HepG2 (cell line): Measurements from ENCODE around the gene MSMO1. TPM values are rescaled to one million over a fixed set of nuclear protein-coding genes. Genes with fewer than 3 reads are reported as not detected.

ENCODE experiments used
- ATAC-seq: fragments of 200-7000 bp; cut with Tn5 transposase; 3 replicates; pipeline ENCODE4 v1.9.1; 2020; ENCODE audit warnings: mild to moderate bottlenecking, moderate library complexity
- BruUV-seq: library from RNA; stranded (reverse); fragments of 400-500 nt; replicated peaks from 2 replicates; lab custom pipeline; 2021; lab: Mats Ljungman, UMichigan
- CTCF ChIA-PET: fragments of 300-600 bp; formaldehyde crosslinking; extraction: SDS; loops from one replicate; lab custom pipeline; 2021; ENCODE audit warnings: low total read pairs, inconsistent platforms, low intra/inter-chr PET ratio; lab: Yijun Ruan, JAX
- POLR2A ChIA-PET: fragments of 350-600 bp; sonication (Branson Sonifier 250); formaldehyde crosslinking; loops from one replicate; lab custom pipeline; 2020; ENCODE audit warnings: antibody characterized with exemption, inconsistent platforms; lab: Yijun Ruan, JAX
- DNase-seq: peaks from one replicate; pipeline ENCODE4 v3.0.0-alpha.2; 2015; ENCODE audit warnings: low spot score
- FAIRE-seq: peaks from 3 replicates; lab custom pipeline; 2011; peaks lifted over from hg19 to GRCh38; lab: Jason Lieb, UNC
- H2AFZ ChIP-seq: one replicate; pipeline ENCODE4 v1.6.1; 2011; ENCODE audit warnings: low read length, inconsistent platforms
- H3K27ac ChIP-seq: fragments of 300-600 bp; 3 replicates; pipeline ENCODE4 v1.8.0; 2011; ENCODE audit warnings: mixed run types, mild to moderate bottlenecking, mixed read lengths, low read length, inconsistent platforms; ENCODE audit not compliant: insufficient read depth; ENCODE audit errors: extremely low read length
- H3K27me3 ChIP-seq, 2 experiments: fragments of 200-600 bp in 1 of 2; 2 replicates in 1 of 2; 3 replicates in 1 of 2; pipeline versions ENCODE4 v1.6.0 to v1.8.0; 2011; ENCODE audit warnings: low read length in 2 of 2, mild to moderate bottlenecking in 2 of 2, moderate library complexity in 2 of 2, inconsistent platforms in 1 of 2; ENCODE audit not compliant: insufficient read depth in 2 of 2, control insufficient read depth in 1 of 2
- H3K36me3 ChIP-seq, 2 experiments: fragments of 200-600 bp in 1 of 2; replicated peaks in 1 of 2; 2 replicates in 1 of 2; 3 replicates in 1 of 2; pipeline versions ENCODE4 v1.5.1 to v1.8.0; 2011; ENCODE audit warnings: low read length in 2 of 2, inconsistent platforms in 1 of 2; ENCODE audit not compliant: insufficient read depth in 2 of 2, control insufficient read depth in 1 of 2
- H3K4me1 ChIP-seq: 2 replicates; pipeline ENCODE4 v1.5.1; 2012; ENCODE audit warnings: low read length, inconsistent platforms; ENCODE audit not compliant: insufficient read depth
- H3K4me2 ChIP-seq: 2 replicates; pipeline ENCODE4 v1.6.0; 2011; ENCODE audit warnings: low read depth, low read length, inconsistent platforms
- H3K4me3 ChIP-seq, 3 experiments: fragments of 200-600 bp in 1 of 3; sonication (generic), shearing (Covaris generic) in 1 of 3; replicated peaks in 1 of 3; 2 replicates each; pipeline ENCODE4 v1.5.1; 2011 to 2016; ENCODE audit warnings: low read length in 3 of 3, inconsistent platforms in 2 of 3, low read depth in 2 of 3, mild to moderate bottlenecking in 2 of 3, control low read depth in 1 of 3, mixed read lengths in 1 of 3; ENCODE audit not compliant: insufficient read depth in 1 of 3
- H3K79me2 ChIP-seq: one replicate; pipeline ENCODE4 v1.6.1; 2011; ENCODE audit warnings: low read length, inconsistent platforms; ENCODE audit not compliant: insufficient read depth
- H3K9ac ChIP-seq: 2 replicates; pipeline ENCODE4 v1.6.0; 2011; ENCODE audit warnings: mild to moderate bottlenecking, low read depth, low read length, inconsistent platforms; ENCODE audit not compliant: insufficient read depth
- H3K9me3 ChIP-seq: 2 replicates; pipeline ENCODE4 v1.5.1; 2012; ENCODE audit warnings: mild to moderate bottlenecking, low read length
- H4K20me1 ChIP-seq: 2 replicates; pipeline ENCODE4 v1.6.0; 2011; ENCODE audit warnings: inconsistent platforms, mild to moderate bottlenecking, low read length, moderate library complexity; ENCODE audit not compliant: insufficient read depth
- ATF7 ChIP-seq, 2 experiments: fragments of 450-650 bp in 1 of 2; sonication (generic) in 1 of 2; formaldehyde crosslinking in 1 of 2; IDR thresholded peaks; 2 replicates each; pipeline versions ENCODE4 v1.4.0 to v1.6.1; 2016 to 2020; ENCODE audit warnings: antibody characterized with exemption in 1 of 2, mild to moderate bottlenecking in 1 of 2, missing genetic modification reagents in 1 of 2
- BCL6 ChIP-seq: IDR thresholded peaks from 2 replicates; pipeline ENCODE4 v1.6.1; 2016; ENCODE audit warnings: missing genetic modification reagents, missing compliant biosample characterization
- CCDC6 ChIP-seq: sonication (generic); formaldehyde crosslinking; IDR thresholded peaks from 2 replicates; pipeline ENCODE4 v1.8.1; 2022; ENCODE audit warnings: mild to moderate bottlenecking, missing genetic modification reagents, moderate library complexity
- CREM ChIP-seq, 2 experiments: sonication (generic) in 1 of 2; formaldehyde crosslinking in 1 of 2; IDR thresholded peaks; 2 replicates each; pipeline versions ENCODE4 v1.4.0 to v1.6.1; 2016 to 2020; ENCODE audit warnings: antibody characterized with exemption in 1 of 2, mild to moderate bottlenecking in 1 of 2, missing genetic modification reagents in 1 of 2
- EEA1 ChIP-seq: sonication (generic); formaldehyde crosslinking; IDR thresholded peaks from 2 replicates; pipeline ENCODE4 v1.5.1; 2020; ENCODE audit warnings: mild to moderate bottlenecking, missing genetic modification reagents, borderline replicate concordance
- EP300 ChIP-seq, 3 experiments: sonication (generic) in 1 of 3; formaldehyde crosslinking in 1 of 3; IDR thresholded peaks; 2 replicates each; pipeline versions ENCODE4 v1.5.1 to v1.6.1; 2011 to 2020; ENCODE audit warnings: low read depth in 2 of 3, low read length in 2 of 3, borderline replicate concordance in 1 of 3, improper control_type of control experiment in 1 of 3, mild to moderate bottlenecking in 1 of 3, missing genetic modification reagents in 1 of 3, moderate library complexity in 1 of 3
- FLYWCH1 ChIP-seq: sonication (generic); formaldehyde crosslinking; IDR thresholded peaks from 2 replicates; pipeline ENCODE4 v1.8.1; 2023; ENCODE audit warnings: mild to moderate bottlenecking, missing genetic modification reagents
- HNF4G ChIP-seq, 2 experiments: sonication (generic) in 1 of 2; formaldehyde crosslinking in 1 of 2; IDR thresholded peaks; 2 replicates each; pipeline versions ENCODE4 v1.4.0 to v1.6.1; 2011 to 2020; ENCODE audit warnings: borderline replicate concordance in 2 of 2, low read depth in 2 of 2, mild to moderate bottlenecking in 2 of 2, low read length in 1 of 2, missing genetic modification reagents in 1 of 2, moderate library complexity in 1 of 2
- HOXA5 ChIP-seq: sonication (generic); formaldehyde crosslinking; IDR thresholded peaks from 2 replicates; pipeline ENCODE4 v1.4.0; 2020; ENCODE audit warnings: missing genetic modification reagents
- NCOA2 ChIP-seq: sonication (generic); formaldehyde crosslinking; IDR thresholded peaks from 2 replicates; pipeline ENCODE4 v1.8.0; 2022; ENCODE audit warnings: inconsistent platforms
- NFKBIZ ChIP-seq: IDR thresholded peaks from 2 replicates; pipeline ENCODE4 v1.6.1; 2018; ENCODE audit warnings: missing genetic modification reagents, missing compliant biosample characterization
- NR2F1 ChIP-seq, 2 experiments: fragments of 450-650 bp in 1 of 2; formaldehyde crosslinking in 1 of 2; IDR thresholded peaks; 2 replicates each; pipeline versions ENCODE4 v1.5.0 to v1.6.1; 2016 to 2020; ENCODE audit warnings: mild to moderate bottlenecking in 1 of 2, missing compliant biosample characterization in 1 of 2, missing genetic modification reagents in 1 of 2, moderate library complexity in 1 of 2
- NR2F2 ChIP-seq: IDR thresholded peaks from 2 replicates; pipeline ENCODE4 v1.6.1; 2012; ENCODE audit warnings: low read depth, inconsistent platforms, borderline replicate concordance
- NR2F6 ChIP-seq, 2 experiments: IDR thresholded peaks; 2 replicates each; pipeline ENCODE4 v1.6.1; 2016; ENCODE audit warnings: antibody characterized with exemption in 1 of 2, mild to moderate bottlenecking in 1 of 2
- PITX1 ChIP-seq: sonication (generic); formaldehyde crosslinking; IDR thresholded peaks from 2 replicates; pipeline ENCODE4 v1.5.1; 2020; ENCODE audit warnings: mild to moderate bottlenecking, missing genetic modification reagents
- PLRG1 ChIP-seq: fragments of 450-650 bp; conservative IDR thresholded peaks from 2 replicates; pipeline ENCODE4 v1.6.1; 2016
- RARA ChIP-seq: IDR thresholded peaks from 2 replicates; pipeline ENCODE4 v1.6.1; 2016; ENCODE audit warnings: missing genetic modification reagents, missing compliant biosample characterization
- RXRB ChIP-seq: IDR thresholded peaks from 2 replicates; pipeline ENCODE4 v1.6.1; 2016; ENCODE audit warnings: borderline replicate concordance, missing genetic modification reagents, missing compliant biosample characterization
- SALL1 ChIP-seq: sonication (generic); formaldehyde crosslinking; IDR thresholded peaks from 2 replicates; pipeline ENCODE4 v1.8.0; 2022; ENCODE audit warnings: mild to moderate bottlenecking, missing genetic modification reagents
- SOX13 ChIP-seq, 3 experiments: fragments of 450-650 bp in 1 of 3; sonication (generic) in 1 of 3; formaldehyde crosslinking in 1 of 3; IDR thresholded peaks in 2 of 3; conservative IDR thresholded peaks in 1 of 3; 2 replicates each; pipeline versions ENCODE4 v1.5.0 to v1.6.1; 2016 to 2020; ENCODE audit warnings: antibody characterized with exemption in 1 of 3, mild to moderate bottlenecking in 1 of 3, missing compliant biosample characterization in 1 of 3, missing genetic modification reagents in 1 of 3, moderate library complexity in 1 of 3
- SOX5 ChIP-seq: IDR thresholded peaks from 2 replicates; pipeline ENCODE4 v1.6.1; 2016; ENCODE audit warnings: borderline replicate concordance
- TCF7 ChIP-seq: sonication (generic); IDR thresholded peaks from 2 replicates; pipeline ENCODE4 v1.6.1; 2016; ENCODE audit warnings: antibody characterized with exemption, low read depth
- ZNF883 ChIP-seq: sonication (generic); formaldehyde crosslinking; IDR thresholded peaks from 2 replicates; pipeline ENCODE4 v1.5.1; 2020; ENCODE audit warnings: mild to moderate bottlenecking, missing genetic modification reagents; ENCODE audit errors: not compliant biosample characterization
- WGBS: methylation state at CpG from one replicate; pipeline ENCODE4 v1.1.6; 2017; ENCODE audit warnings: low lambda C conversion rate; 5-methylcytosine and 5-hydroxymethylcytosine counted together
- in situ Hi-C: cut with HindIII; loops from 2 replicates; pipeline ENCODE4 v1.10.0; 2017; ENCODE audit warnings: low pct_unique_long_range_greater_than_20kb; ENCODE audit not compliant: extremely low pct_ligation_motif_present
- intact Hi-C: fragments of 100-400 bp; cut with micrococcal nuclease; formaldehyde crosslinking; loops from one replicate; pipeline ENCODE4 v1.10.0; 2022; ENCODE audit not compliant: unreplicated experiment
- polyA plus RNA-seq, 8 experiments: library from polyadenylated mRNA; depleted of rRNA in 3 of 8; stranded (reverse) in 7 of 8; unstranded in 1 of 8; fragments of >200 nt; fragmentation: Illumina TruSeq in 4 of 8; extraction: Trizol in 4 of 8; gene quantifications; 2 replicates each; pipeline versions ENCODE4 v1.2.1 to v1.2.3, GENCODE V29; 2011 to 2016; ENCODE audit warnings: low read depth in 4 of 8, missing spikeins in 1 of 8, mixed read lengths in 1 of 8; ENCODE audit not compliant: insufficient read depth in 1 of 8
- total RNA-seq, 5 experiments: library from RNA; depleted of rRNA; stranded (reverse); fragments of >200 nt; fragmentation: Illumina TruSeq; extraction: Trizol; gene quantifications; 2 replicates each; pipeline ENCODE4 v1.2.3, GENCODE V29; 2016; ENCODE audit warnings: low read depth in 1 of 5

Gene MSMO1
- total and polyA plus RNA-seq, 2 of the 13 experiments (the other 11 are each of a cell fraction or from before 2014, with no cell fraction given), result 98.1 to 216 TPM

GRCh38 chr4:165380805-165381204 is 53.3 kb downstream of the MSMO1 start (continued):
- TF ChIP-seq ZNF883 (CRISPR knock-in tag), result no peak
- TF ChIP-seq HNF4G (IDR thresholded peaks at IDR 0.05; ENCODE audit: borderline replicate concordance, low read depth, low read length), result no peak
- no peak for TF ChIP-seq HNF4G (CRISPR knock-in tag; IDR thresholded peaks at IDR 0.05; ENCODE audit: borderline replicate concordance, low read depth)

- POLR2A ChIA-PET, result interaction anchor here (1.5 kb wide), 1 partner anchor 31 kb away, joined by 4 read pairs; no protein-coding TSS in a partner anchor
- Histone ChIP-seq H3K9ac (no peak overlapping the region; the same call in 1 of the 2 replicates), H3K27ac (no peak overlapping the region), H2AFZ (no peak overlapping the region), H3K4me3 (peak overlapping the region; percentile 25 to 91 (median 85); a peak in 3 of 6 replicates), H3K4me2 (peak overlapping the region; percentile 78), H4K20me1 (peaks cover 3% of the 10 kb centered on the region; the same call in 1 of the 2 replicates), H3K9me3 (no peaks in the 10 kb centered on the region), H3K36me3 (no peaks in the 10 kb centered on the region; a peak in 2 of 5 replicates), H3K27me3 (no peaks in the 10 kb centered on the region; a peak in 1 of 5 replicates), H3K4me1 (peaks cover 68% of the 10 kb centered on the region), H3K79me2 (peaks cover 78% of the 10 kb centered on the region)
- BruUV-seq, result no TSS peak
- in situ Hi-C loops, result no loop called here
- intact Hi-C loops, result no loop called here
- CTCF ChIA-PET, result no interaction called here
- no peak for DNase-seq
- FAIRE-seq, result no peak
- WGBS, result 52% methylated on average over 3 of the region's 3 CpGs
- no peak for ATAC-seq
- no peak for TF ChIP-seq FLYWCH1 (CRISPR knock-in tag)
- peak; percentile 91 for TF ChIP-seq SOX13 (IDR thresholded peaks at IDR 0.05)
- peak in 1 of 2 experiments; percentile 98; a peak in 2 of 4 replicates for TF ChIP-seq SOX13 (CRISPR knock-in tag; conservative IDR thresholded peaks at IDR 0.05 in 1 of 2, IDR thresholded peaks at IDR 0.05 in 1 of 2)
- TF ChIP-seq ATF7 (IDR thresholded peaks at IDR 0.05), result no peak
- TF ChIP-seq ATF7 (CRISPR knock-in tag; IDR thresholded peaks at IDR 0.05), result no peak
- TF ChIP-seq RXRB (CRISPR knock-in tag), result peak; percentile 32; the same call in 1 of the 2 replicates
- peak; percentile 92 for TF ChIP-seq NR2F2
- TF ChIP-seq EP300 (IDR thresholded peaks at IDR 0.05; ENCODE audit: low read depth in 2 of 2, low read length in 2 of 2), result peak in 1 of 2 experiments; percentile 45; a peak in 1 of 4 replicates
- TF ChIP-seq EP300 (CRISPR knock-in tag; IDR thresholded peaks at IDR 0.05; ENCODE audit: borderline replicate concordance), result no peak
- TF ChIP-seq EEA1, result no peak
- TF ChIP-seq SALL1 (CRISPR knock-in tag), result peak; percentile 35; the same call in 1 of the 2 replicates
- peak; percentile 40; the same call in 1 of the 2 replicates for TF ChIP-seq TCF7
- no peak for TF ChIP-seq PLRG1
- peak; percentile 95 for TF ChIP-seq NR2F6 (IDR thresholded peaks at IDR 0.05)
- TF ChIP-seq NR2F6 (CRISPR knock-in tag; IDR thresholded peaks at IDR 0.05), result peak; percentile 87
- peak; percentile 86 for TF ChIP-seq PITX1 (CRISPR knock-in tag)
- no peak for TF ChIP-seq CCDC6
- no peak for TF ChIP-seq NFKBIZ
- TF ChIP-seq NR2F1 (CRISPR knock-in tag; IDR thresholded peaks at IDR 0.05), result peak in 1 of 2 experiments; percentile 36; a peak in 1 of 4 replicates
- peak; percentile 20; the same call in 1 of the 2 replicates for TF ChIP-seq BCL6
- peak; percentile 31; the same call in 1 of the 2 replicates for TF ChIP-seq NCOA2 (CRISPR knock-in tag)
- TF ChIP-seq RARA (CRISPR knock-in tag), result peak; percentile 69; the same call in 1 of the 2 replicates
- no peak for TF ChIP-seq HOXA5
- peak; percentile 96 for TF ChIP-seq SOX5
- peak; percentile 31; the same call in 1 of the 2 replicates for TF ChIP-seq CREM (IDR thresholded peaks at IDR 0.05)
- TF ChIP-seq CREM (CRISPR knock-in tag; IDR thresholded peaks at IDR 0.05), result no peak
Measured at GRCh38 chr4:165381821-165382373, 54.4 kb downstream of the MSMO1 start.
